NT2/D1 (cell line): Measurements from ENCODE around the gene ANAPC13.

Source experiments
- SUZ12 ChIP-seq: IDR thresholded peaks from 2 replicates; pipeline ENCODE4 v1.6.1; 2011; ENCODE audit not compliant: insufficient read length, insufficient read depth; ENCODE audit errors: extremely low read depth
- ZNF274 ChIP-seq: IDR thresholded peaks from 2 replicates; pipeline ENCODE4 v1.6.1; 2011; ENCODE audit warnings: mild to moderate bottlenecking, low read depth, low read length

GRCh38 chr3:134481166-134481565, 4.6 kb downstream of the ANAPC13 start:
- TF ChIP-seq SUZ12 (no peak), ZNF274 (no peak)
